ENCODE measurements around the gene RNU5B-1.

GRCh38 chr15:65302061-65302460 lies 2.4 kb upstream of the RNU5B-1 start:
- TF ChIP-seq EZH2 (IDR thresholded peaks at IDR 0.05; ENCODE audit: insufficient read depth, poor library complexity, severe bottlenecking), result no peak
- TF ChIP-seq EZH2phosphoT487 (IDR thresholded peaks at IDR 0.05; ENCODE audit: insufficient read depth, low read depth), result no peak
